GM18868 (cell line): ENCODE data around the gene TOR3A.
"Not testable (repeated sequence)": the region's sequence is repeated elsewhere in the genome, so short reads cannot be mapped to it uniquely, and the experiment has no call there.

Experiments used
- ATAC-seq: cut with Tn5 transposase; IDR thresholded peaks from one replicate; pipeline ENCODE4 v1.9.1; 2021; ENCODE audit warnings: mild to moderate bottlenecking, moderate library complexity; ENCODE audit not compliant: unreplicated experiment

Gene TOR3A

GRCh38 chr1:179104611-179105250 is 22.9 kb downstream of the TOR3A start:
- ATAC-seq = no peak

- ATAC-seq = no peak
These were observed 23.5 kb downstream of the TOR3A start for GRCh38 chr1:179105393-179105792.

DNA sequence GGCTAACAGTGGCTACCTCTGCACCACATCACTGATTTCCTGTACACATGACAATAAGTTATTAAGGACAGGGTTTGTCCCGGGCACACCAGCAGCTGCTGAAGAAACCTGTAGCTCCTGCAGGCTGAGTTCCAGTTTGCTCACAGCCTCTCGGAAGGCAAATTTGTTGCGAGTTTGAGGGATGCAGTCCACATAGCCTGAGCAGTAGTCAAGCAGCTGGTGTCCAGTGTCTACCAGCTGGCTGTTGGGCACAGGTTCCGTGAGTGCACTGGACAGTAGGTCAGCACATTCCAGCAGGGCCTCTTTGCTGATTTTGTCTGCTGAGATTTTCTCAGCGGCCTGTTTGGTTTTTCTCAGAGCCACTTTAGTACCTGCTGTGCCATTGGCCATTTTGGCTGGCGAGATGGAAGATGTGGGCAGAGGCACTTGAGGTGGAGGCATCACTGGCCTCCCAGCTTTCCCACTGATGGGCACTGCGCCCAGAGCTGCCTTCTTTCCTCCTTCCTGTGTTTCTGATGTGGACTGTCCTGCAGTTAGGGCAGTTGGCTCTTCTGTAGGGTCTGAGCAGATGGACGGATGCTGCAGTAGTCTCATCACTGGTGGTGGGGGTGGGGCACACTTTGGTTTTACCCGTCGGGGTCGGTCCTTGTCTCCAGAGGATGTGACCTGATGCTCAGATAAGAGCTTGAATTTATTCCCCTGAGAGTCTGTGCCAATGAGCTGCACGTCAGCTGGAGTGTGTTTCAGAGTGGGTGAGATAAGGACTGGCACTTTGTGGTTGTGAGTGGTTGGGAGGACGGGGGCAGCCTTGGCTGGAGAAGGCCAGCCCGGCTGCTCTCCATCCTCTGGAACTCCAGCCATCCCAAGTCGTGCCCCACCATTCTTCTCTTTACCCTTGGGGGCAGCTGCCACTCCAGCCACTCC is 26.1 kb downstream of the TOR3A start:
- no peak for ATAC-seq

DNA sequence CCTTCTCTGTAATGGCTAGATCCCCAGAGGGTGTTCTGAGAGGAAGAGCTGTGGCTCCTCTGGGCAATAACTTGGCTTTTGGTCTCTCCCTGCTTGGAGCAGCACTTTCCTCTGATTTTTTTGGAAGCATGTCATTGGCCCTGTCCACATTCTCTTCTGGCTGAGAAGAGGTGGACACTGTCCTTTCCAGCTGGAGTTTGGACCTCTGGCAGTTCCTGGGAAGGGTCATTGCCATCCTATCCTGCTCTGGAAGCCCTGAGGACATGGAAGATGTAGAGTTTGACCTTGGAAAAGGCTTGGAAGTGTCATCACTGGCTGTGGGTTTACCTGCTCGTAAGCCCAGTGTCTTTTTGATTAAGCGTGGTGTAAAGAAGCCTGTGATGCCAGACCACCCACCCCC is 26.8 kb downstream of the TOR3A start:
- ATAC-seq = no peak

DNA sequence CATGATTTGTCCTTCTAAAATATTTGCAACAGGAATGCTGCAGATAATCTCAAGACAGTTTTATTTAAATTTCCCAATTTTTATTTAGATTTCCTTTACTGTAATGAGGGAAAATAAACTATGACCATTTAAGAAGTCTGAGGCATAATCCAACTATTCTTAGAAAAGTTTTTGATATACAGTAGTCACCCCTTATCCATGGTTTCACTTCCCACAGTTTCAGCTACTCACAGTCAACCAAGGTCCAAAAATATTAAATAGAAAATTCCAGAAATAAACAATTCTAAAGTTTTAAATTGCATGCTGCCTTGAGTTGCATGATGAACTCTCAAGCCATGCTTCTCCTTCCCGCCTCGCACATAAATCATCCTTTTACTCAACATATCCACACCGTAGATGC is 33.3 kb downstream of the TOR3A start:
- no peak for ATAC-seq

GRCh38 chr1:179119513-179119912 is 37.6 kb downstream of the TOR3A start:
- no peak for ATAC-seq

GRCh38 chr1:179120736-179121135 is 38.9 kb downstream of the TOR3A start:
- no peak for ATAC-seq

DNA sequence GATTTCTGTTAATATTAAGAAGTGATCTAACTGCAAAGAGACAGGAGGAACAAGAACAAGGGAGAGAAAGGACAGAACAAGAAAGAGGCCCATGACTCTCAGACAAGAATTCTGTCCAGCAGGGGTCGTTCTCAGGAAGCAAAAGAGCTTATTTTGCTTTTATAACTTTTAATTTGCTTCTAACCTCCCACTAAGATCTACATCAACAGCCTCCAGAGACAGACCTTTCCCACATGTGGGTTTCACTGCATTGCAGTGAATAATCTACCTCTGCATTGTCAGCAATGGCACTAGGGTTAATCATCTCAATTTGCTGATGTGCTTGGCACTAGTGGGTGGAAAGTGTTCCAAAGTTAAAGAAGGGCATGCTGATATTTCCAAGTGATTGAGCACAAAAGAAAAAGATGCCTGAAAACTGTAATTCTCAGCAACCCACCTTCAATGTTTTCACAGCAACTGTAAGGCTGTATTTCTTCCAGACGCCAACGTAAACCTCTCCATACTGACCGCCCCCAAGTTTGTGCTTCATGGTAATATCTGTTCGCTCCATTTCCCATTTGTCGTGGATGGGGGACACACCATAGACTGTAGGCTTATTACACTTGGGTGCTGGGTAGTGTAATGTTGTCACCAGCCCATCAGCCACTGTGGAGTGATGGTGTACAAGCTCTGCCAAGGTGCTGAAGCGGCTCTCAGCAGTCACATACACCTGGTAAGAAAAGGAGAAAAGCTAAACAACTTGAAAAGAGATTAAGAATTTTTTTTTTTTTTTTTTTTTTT is 39.5 kb downstream of the TOR3A start:
- no peak for ATAC-seq

GRCh38 chr1:179124873-179125272 is 43.0 kb downstream of the TOR3A start:
- ATAC-seq = no peak

- no peak for ATAC-seq
These were observed 44.6 kb downstream of the TOR3A start for GRCh38 chr1:179126338-179127060.

DNA sequence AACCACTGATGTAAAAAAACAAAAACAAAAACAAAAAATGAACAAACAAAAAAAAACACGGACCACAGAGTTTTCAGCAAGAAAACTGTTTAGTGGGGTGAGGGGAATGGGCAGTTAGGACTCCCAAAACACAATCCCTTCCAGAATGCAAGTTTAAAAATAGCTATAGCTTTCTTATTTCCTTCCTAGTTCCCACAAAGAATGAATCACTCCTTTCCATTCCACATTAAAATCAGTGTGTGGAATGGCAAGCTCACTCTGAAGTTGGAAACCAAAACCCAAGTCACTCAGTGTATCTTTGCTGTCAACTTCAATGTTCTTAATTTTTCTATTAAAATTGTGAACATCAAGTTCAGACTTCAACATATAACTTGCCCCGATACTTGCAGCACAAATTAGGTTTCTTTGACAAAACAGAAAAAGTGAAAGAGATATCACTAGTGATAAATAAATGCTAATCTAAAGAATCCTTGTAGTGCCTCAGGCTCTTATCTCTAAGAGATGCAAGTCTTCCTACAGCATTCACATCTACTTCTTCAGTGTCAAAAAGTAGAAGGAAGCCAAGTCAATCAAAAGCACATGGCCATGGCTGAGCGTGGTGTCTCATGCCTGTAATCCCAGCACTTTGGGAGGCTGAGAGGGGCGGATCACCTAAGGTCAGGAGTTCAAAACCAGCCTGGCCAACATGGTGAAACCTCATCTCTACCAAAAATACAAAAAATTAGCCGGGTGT is 45.5 kb downstream of the TOR3A start:
- ATAC-seq = no peak

DNA sequence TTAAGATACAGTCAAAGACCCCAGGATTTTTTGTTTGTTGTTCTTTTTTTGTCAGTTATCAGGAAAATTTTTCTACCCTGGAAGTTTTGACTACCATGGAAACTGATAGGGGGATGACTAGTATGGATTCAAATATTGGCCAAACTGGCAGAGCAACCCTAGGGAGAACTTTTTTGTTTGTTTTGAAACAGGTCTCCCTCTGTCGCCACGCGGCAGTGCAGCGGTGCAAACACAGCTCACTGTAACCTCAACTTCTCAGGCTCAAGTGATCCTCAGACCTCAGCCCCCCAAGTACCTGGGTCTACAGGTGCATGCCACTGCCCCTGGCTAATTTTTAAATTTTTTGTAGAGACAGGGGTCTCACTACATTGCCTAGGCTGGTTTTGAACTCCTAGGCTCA is 46.6 kb downstream of the TOR3A start:
- no peak for ATAC-seq

GRCh38 chr1:179129702-179130473 is 48.0 kb downstream of the TOR3A start:
- peak; percentile 98 for ATAC-seq

DNA sequence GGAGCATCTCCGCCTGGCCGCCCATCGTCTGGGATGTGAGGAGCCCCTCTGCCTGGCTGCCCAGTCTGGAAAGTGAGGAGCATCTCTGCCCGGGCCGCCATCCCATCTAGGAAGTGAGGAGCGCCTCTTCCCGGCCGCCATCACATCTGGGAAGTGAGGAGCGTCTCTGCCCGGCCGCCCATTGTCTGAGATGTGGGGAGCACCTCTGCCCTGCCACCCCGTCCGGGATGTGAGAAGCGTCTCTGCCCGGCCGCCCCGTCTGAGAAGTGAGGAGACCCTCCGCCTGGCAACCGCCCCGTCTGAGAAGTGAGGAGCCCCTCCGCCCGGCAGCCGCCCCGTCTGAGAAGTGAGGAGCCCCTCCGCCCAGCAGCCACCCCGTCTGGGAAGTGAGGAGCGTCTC is 53.3 kb downstream of the TOR3A start:
- ATAC-seq = not testable (repeated sequence)

DNA sequence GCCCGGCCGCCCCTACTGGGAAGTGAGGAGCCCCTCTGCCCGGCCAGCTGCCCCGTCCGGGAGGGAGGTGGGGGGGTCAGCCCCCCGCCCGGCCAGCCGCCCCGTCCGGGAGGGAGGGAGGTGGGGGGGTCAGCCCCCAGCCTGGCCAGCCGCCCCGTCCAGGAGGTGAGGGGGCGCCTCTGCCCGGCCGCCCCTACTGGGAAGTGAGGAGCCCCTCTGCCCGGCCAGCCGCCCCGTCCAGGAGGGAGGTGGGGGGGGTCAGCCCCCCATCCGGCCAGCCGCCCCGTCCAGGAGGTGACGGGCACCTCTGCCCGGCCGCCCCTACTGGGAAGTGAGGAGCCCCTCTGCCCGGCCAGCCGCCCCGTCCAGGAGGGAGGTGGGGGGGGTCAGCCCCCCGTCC is 53.8 kb downstream of the TOR3A start:
- ATAC-seq = not testable (repeated sequence)

DNA sequence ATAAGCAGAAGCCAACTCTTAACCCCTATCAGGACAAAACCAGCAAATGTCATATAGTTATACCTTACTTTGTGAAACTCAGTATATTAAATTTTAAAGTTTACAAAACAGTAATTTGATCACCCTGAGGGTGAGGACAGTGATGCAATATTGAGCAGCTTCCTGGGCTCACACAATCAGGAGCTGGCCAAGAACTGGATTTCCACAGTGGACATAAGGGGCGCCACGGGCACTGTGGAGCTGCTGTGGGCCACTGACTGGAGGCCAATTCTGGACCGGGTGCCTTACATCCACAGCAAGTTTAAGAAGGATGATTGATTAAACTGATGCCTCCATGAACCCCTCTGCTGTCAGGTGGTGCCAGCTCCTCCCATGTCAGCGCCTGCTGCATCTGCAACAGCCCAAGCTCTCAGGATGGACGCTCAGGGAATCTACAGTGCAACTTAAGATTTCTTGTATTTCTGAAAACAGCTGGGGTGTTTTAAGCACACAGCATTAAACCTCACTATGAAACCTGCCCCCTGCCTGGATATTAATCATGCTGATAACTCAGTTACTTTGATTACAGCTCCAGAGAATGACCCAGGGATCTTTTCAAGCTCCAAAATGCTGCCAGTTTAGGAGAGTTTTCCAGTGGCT is 55.9 kb downstream of the TOR3A start:
- no peak for ATAC-seq

DNA sequence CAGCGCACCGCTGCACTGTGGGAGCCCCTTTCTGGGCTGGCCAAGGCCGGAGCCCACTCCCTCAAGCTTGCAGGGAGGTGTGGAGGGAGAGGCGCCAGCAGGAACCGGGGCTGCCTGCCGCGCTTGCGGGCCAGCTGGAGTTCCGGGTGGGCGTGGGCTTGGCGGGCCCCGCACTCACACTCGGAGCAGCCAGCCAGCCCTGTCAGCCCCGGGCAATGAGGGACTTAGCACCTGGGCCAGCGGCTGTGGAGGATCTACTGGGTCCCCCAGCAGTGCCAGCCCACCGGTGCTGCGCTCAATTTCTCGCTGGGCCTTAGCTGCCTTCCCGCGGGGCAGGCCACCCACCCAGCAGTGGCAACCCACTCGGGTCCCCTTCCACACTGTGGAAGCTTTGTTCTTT is 56.9 kb downstream of the TOR3A start:
- not testable (repeated sequence) for ATAC-seq

DNA sequence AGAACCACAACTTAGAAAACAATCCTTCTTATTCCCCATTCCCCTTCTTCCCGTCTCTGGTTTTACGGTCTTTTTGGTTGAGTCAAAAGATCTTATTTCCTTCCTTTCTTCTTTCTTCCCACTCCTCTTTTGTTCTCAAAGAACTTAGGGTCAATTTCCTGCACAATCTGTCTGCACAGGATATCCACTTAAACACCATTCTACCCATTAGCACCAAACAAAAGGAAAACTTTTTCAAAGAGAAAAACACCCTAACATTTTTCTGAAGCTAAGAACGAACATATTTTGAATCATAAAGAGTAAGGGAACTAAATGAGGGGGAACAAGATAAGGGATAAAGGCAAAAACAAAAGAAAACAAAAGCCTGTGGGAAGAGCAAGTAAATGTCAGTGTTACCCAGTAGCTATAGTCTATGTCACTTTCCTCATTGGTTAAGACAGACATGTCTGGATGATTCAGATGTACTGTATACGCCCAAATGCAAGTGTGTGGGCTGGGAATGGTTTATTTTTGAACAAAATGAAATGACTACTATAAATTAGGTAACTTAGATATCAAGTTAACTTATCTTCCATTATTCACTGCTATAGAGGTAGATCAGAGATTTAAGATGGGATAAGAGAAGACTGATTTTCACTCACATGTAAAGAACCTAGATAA is 59.9 kb downstream of the TOR3A start:
- ATAC-seq = peak; percentile 74
